ENCODE results near the gene ENDOU.

- no peak for TF ChIP-seq CTCF (IDR thresholded peaks at IDR 0.05)
- TF ChIP-seq POLR2A (IDR thresholded peaks at IDR 0.05): no peak
Observed at GRCh38 chr12:47744778-47745436, 19.6 kb upstream of the ENDOU start.
